Bronchus fibroblast of lung (primary cell): ENCODE results near the gene CBLN4. TPM values are rescaled to one million over a fixed set of nuclear protein-coding genes. Genes with fewer than 3 reads are reported as not detected.

Experiments used
- total RNA-seq: library from RNA; depleted of rRNA; stranded (reverse); fragments of >200 nt; gene quantifications from 2 replicates; pipeline ENCODE4 v1.2.3, GENCODE V29; 2015

CBLN4 gene
- not detected in 2 replicates for total RNA-seq

DNA sequence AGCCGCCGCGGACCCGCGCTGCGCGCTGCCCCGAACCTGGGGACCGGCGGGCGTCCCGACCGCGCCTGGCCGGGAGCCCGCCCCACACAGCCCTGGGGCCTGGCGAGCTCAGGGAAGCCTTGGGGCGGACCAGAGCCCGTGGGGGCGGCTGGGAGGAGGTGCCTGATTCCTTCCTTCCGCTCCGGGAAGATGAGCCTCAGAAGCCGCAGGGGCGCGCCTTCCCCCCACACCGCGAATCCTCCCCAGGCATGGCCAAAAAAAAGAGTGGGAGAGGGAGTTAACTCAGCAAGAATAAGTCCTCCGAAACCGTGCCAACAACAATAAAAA, at the start of gene CBLN4:
Gene CBLN4, minus strand, starts transcription at position 131 of the 327 bp plus-strand sequence. CDS start 1,348 bp downstream, outside the sequence.

Other genes with a start within 250 kb of the CBLN4 start
- gene MC3R, start 243.2 kb upstream of the CBLN4 start, total RNA-seq = not detected in 2 replicates